Activated CD4-positive, alpha-beta T cell treated with anti-CD3 and anti-CD28 coated beads for 48 hours (primary cell): ENCODE data around the gene INHBC.
"Not testable (repeated sequence)": the region's sequence is repeated elsewhere in the genome, so short reads cannot be mapped to it uniquely, and the experiment has no call there.

ENCODE experiments used
- DNase-seq: peaks from one replicate; pipeline ENCODE4 v3.0.0-alpha.2; 2020

The INHBC gene

DNA sequence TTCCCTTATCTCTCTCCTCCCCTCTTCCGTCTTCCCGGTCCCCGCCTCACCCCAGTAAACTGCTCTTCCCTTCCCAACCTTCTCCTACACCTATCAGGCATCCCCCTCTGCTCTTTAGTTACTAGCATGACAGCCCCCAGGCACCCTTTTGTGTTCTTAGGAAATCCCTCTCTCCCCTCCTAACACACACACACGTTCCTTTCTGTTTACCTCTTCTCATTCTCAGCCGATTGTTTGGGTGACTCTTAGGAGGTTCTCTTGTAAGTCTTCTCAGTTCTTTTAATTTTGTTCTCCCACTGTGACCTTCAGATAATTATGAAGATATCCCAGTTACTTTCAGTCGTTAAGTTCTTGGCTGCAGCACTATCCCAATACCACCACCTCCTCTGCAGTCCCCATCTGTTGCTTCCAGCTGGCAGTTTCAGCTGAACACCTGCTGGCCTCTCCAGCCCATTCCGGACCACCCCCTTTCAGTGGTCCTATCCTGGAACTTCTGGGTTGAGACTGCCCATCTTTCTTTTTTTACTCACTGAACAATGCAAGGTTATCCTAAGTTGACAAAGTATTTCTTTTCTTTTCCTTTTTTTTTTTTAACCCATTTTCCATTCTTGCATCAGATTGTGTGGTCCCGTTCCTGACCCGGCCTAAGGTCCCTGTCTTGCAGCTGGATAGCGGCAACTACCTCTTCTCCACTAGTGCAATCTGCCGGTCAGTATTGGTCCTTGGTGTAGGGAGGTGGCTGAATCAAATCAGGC is 54.0 kb downstream of the INHBC start:
- no peak for DNase-seq

DNA sequence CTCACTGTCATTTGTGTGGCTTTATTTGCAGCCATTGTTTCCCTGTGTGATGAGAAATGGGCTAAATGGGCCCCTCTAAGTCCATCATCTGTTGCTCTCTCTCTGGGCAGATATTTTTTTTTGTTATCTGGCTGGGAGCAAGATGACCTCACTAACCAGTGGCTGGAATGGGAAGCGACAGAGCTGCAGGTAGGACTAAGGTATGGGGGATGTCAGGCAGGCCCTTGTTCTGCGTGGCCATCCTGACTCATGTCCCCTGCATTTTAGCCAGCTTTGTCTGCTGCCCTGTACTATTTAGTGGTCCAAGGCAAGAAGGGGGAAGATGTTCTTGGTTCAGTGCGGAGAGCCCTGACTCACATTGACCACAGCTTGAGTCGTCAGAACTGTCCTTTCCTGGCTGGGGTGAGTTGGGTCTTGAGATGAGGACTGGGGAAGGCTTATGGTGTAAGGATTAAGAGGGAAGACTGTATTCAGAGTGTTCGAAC is 54.6 kb downstream of the INHBC start:
- no peak for DNase-seq

DNA sequence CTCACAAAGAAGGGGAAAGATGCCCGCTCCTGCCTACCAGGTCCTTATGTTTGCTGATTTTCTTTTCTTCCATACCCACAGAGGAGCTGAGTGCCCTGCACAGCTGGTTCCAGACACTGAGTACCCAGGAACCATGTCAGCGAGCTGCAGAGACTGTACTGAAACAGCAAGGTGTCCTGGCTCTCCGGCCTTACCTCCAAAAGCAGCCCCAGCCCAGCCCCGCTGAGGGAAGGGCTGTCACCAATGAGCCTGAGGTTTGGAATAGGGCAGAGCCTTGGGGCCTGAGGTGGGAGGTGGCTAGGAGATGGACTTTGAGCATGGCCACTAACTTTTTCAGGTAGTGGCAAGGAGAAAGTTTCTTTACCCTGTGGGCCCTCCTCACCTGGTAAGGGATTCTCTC is 55.5 kb downstream of the INHBC start:
- DNase-seq = no peak

DNA sequence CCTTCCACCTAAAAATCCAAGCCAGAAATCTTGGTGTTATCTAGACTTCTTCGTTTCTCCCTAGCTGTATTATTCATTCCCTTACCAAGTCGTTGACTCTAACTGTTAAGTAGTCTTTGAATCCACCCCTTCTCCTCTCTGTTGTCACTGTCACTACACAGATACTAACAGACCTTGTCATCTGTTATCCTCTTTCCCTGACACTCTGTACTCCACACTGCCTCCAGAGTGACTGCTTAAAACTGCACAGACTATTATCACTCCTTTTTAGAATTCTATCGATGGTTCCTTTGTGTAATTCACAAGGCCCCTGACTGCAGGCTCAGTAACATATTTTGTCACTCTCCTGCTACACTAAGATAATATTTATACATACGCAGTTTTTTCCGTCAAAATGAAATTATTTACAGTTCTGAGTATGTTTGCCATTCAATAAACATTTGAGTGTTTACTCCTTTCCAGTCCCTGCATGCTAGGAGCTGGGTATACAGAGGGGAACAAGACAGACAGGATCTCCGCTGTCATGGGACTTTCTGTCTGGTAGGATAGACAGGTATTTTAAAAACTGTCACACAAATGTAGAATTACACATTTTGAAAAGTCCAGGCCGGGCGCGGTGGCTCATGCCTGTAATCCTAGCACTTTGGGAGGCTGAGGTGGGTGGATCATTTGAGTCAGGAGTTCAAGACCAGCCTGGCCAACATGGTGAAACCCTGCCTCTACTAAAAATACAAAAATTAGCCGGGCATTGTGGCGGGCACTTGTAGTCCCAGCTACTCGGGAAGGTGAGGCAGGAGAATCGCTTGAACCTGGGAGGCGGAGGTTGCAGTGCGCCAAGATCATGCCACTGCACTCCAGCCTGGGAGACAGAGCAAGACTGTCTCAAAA is 57.1 kb downstream of the INHBC start:
- DNase-seq = no peak

DNA sequence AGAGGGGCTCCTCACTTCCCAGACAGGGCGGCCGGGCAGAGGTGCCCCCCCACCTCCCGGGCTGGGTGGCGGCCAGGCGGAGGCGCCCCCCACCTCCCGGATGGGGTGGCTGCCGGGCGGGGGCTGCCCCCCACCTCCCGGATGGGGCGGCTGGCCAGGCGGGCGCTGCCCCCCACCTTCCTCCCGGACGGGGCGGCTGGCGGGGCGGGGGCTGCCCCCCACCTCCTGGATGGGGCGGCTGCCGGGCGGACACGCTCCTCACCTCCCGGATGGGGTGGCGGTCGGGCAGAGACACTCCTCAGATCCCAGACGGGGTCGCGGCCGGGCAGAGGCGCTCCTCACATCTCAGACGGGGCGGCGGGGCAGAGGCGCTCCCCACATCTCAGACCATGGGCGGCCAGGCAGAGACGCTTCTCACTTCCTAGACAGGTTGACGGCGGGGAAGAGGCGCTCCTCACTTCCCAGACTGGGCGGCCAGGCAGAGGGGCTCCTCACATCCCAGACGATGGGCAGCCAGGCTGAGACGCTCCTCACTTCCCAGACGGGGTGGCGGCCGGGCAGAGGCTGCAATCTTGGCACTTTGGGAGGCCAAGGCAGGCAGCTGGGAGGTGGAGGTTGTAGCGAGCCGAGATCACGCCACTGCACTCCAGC is 60.6 kb downstream of the INHBC start:
- not testable (repeated sequence) for DNase-seq

DNA sequence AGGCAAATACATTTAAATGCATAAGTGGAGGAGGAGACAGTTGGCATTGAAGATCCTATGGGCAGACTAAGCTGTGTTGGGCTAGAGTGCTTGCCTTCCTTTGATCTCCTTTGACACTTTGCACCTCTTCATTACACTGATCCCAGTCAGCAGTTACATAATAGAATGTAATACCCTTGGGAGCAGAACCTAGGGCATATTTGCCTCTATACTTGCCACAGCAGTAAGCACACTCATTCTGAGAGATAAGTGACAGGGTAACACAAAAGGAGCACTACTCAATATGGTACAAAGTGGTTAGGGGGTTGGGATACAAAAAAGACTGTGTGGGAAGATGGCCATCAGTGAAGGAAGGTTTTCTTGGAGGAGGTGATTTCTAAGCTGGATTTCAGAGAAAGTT is 62.2 kb downstream of the INHBC start:
- DNase-seq = no peak

DNA sequence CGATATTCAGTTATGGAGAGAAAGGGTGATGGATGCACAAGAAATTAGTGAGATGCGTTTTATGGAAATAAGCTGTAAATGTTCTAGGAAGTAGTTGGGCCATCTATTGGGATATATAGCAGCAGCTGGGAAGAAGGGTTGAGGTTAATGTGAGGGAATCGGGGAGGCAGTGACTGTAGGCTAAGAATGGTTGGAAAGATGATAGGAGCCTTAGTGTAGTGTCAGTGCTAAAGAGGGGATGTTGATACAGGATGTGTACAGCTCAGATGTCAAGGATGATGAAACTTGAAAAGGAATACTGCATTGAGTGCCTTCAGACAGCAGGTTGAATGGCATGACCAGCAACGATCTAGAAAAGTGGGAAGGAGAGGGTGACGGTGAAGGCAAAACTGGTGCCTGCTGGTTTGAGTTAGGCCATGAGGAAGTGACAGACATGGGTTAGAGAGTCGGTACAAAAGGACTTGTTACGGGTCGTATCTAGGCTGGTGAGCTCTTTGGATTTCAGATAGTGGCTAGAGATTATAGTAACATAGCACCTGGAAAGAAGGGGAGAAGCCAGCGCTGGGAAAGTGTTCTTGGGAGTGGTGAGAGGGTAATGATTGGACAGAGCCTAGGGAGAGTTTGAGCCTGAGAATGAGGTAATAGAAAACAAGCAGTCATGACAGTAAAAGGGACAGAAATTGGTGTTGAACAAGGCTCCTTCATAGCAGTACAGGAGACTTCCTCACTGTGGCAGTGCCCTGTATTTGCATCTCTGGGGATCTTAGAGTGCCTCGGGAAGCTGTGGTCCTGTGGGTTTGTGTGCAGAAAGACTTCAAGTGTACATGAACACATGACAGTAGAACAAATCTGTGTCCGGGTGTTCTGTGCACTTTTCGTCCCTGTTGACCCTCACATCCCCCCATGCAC is 62.9 kb downstream of the INHBC start:
- no peak for DNase-seq

DNA sequence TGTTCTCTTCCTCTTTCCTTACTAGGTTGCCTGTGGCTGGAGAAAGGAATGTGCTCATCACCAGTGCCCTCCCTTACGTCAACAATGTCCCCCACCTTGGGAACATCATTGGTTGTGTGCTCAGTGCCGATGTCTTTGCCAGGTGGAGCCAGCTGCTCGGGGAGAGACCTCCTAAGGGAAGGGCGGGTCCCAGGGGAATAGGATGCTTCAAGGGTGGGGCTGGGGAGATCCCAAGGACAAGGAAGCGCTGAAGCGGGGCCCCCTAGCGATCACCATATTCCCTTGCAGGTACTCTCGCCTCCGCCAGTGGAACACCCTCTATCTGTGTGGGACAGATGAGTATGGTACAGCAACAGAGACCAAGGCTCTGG is 63.5 kb downstream of the INHBC start:
- no peak for DNase-seq

DNA sequence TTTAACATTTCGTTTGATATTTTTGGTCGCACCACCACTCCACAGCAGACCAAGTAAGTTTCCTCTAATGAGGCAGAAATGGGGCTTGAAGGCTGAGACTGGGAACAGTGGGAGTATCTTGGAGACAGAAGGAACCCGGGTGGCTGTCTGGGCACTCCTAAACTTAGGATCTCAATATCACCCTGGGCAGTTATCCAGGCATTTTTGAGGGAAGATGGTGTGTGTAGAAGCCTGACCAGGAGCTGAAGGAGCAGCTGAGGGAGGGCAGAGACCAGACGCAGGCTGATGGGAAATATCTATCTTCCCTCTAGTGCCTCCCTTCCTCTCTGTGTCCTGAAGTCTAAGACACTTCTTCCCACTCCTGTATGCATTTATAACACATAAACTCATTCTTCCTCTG is 64.0 kb downstream of the INHBC start:
- no peak for DNase-seq

DNA sequence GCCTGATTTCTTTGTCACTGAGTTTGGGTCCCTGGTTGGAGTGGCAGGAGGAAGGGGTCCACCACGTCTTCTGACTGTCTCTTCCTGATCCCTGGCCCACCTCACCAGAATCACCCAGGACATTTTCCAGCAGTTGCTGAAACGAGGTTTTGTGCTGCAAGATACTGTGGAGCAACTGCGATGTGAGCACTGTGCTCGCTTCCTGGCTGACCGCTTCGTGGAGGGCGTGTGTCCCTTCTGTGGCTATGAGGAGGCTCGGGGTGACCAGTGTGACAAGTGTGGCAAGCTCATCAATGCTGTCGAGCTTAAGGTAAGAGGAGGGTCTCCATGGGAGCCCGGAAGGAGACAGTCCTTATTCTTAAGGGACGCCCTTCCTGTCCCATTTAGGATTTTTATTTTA is 65.6 kb downstream of the INHBC start:
- no peak for DNase-seq
